Esophagus muscularis mucosa (tissue), 3 donors: ENCODE measurements around the gene ZNF502.

Source experiments
- CTCF ChIP-seq, 3 experiments: fragments of 200-600 bp in 2 of 3; fragments of 450-650 bp in 1 of 3; sonication (generic) in 2 of 3; IDR thresholded peaks; one replicate each; pipeline ENCODE4 v1.5.1; 2017 to 2019; ENCODE audit warnings: antibody characterized with exemption in 3 of 3, mild to moderate bottlenecking in 2 of 3, moderate library complexity in 1 of 3
- POLR2A ChIP-seq: fragments of 450-650 bp; IDR thresholded peaks from one replicate; pipeline ENCODE4 v1.6.1; 2017; ENCODE audit warnings: antibody characterized with exemption, moderate library complexity, mild to moderate bottlenecking, low read depth

- TF ChIP-seq CTCF (IDR thresholded peaks at IDR 0.05) (no peak), POLR2A (no peak)
Observed at GRCh38 chr3:44674211-44674610, 38.2 kb upstream of the ZNF502 start.
